CD4-positive, alpha-beta T cell treated with Interleukin-17A for 4 hours (primary cell): ENCODE data around the gene KRTAP12-4.

ENCODE experiments used
- DNase-seq: peaks from one replicate; pipeline ENCODE4 v3.0.0-alpha.2; 2020; ENCODE audit warnings: mixed read lengths

Gene KRTAP12-4

DNA sequence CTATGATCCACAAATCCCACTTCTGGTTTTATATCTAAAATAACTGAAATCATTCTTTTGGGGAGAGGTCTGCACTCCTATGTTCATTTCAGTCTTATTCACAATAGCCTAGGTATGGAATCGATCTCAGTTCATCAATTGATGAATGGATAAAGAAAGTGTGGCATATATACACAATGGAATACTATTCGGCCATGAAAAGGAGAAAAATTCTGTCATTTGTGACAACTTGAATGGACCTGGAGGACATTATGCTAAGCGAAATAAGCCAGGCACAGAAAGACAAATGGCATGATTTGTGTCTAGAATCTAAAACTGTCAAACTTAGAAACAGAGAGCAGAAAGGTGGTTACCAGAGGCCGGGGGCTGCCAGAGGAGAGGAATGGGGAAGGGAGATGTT lies 48.0 kb downstream of the KRTAP12-4 start:
- no peak for DNase-seq
